ENCODE data around the gene CDKL4.

CDKL4 gene

DNA sequence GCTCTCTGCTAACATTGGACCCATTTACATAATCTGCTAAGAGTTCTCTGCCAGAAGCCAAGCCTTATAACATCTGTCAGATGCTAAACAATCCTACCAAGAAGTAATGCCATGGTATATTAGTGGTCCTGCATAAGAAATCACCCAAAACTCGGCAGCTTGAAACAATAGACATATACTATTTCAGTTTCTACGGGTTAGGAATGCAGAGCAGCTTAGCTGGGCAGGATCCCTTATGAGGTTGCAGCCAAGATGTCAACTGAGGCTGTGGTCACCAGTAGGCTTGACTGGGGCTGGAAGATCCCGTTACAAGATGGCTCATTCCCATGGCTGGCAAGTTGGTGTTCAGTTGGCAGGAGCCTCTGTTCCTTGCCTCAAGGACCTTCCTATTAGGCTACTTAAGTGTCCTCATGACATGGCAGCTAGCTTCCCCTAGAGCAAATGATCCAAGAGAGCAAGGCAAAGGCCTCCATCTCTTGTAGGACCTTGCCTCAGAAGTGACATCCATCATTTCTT lies 97.8 kb downstream of the CDKL4 start:
- TF ChIP-seq CREB1 (IDR thresholded peaks at IDR 0.05; ENCODE audit: low read depth) (no peak), ZBTB7A (IDR thresholded peaks at IDR 0.05; ENCODE audit: low read depth) (no peak), TEAD4 (IDR thresholded peaks at IDR 0.05) (no peak), RAD21 (IDR thresholded peaks at IDR 0.05; ENCODE audit: low read depth) (no peak), CEBPB (IDR thresholded peaks at IDR 0.05) (no peak)

DNA sequence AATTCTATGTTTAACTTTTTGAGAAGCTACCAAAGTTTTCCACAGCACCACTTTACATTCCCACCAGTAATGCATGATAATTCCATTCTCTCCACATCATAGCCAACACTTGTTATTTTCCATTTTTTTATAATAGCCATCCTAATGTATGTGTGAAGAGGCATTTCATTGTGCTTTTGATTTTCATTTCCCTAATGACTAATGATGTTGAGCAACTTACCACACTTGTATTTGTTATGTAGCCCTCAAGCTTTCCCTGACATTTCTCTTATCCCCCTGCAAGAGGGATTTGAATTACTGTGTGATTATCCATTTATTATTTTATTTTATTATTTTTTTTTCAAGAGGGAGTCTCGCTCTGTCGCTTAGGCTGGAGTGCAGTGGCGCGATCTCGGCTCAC lies 99.4 kb downstream of the CDKL4 start:
- TF ChIP-seq, protein P1, sequence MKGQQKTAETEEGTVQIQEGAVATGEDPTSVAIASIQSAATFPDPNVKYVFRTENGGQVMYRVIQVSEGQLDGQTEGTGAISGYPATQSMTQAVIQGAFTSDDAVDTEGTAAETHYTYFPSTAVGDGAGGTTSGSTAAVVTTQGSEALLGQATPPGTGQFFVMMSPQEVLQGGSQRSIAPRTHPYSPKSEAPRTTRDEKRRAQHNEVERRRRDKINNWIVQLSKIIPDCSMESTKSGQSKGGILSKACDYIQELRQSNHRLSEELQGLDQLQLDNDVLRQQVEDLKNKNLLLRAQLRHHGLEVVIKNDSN (IDR thresholded peaks at IDR 0.05) = no peak
- no peak for TF ChIP-seq RAD21 (IDR thresholded peaks at IDR 0.05; ENCODE audit: low read depth)
- TF ChIP-seq EGR1 (IDR thresholded peaks at IDR 0.05) = no peak
- TF ChIP-seq CEBPB (IDR thresholded peaks at IDR 0.05) = no peak
- no peak for TF ChIP-seq FOXM1 (IDR thresholded peaks at IDR 0.05; ENCODE audit: borderline replicate concordance, low read depth)
- no peak for TF ChIP-seq TAF1 (IDR thresholded peaks at IDR 0.05; ENCODE audit: low read depth)
- TF ChIP-seq, protein P2, sequence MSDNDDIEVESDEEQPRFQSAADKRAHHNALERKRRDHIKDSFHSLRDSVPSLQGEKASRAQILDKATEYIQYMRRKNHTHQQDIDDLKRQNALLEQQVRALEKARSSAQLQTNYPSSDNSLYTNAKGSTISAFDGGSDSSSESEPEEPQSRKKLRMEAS (IDR thresholded peaks at IDR 0.05) = no peak
- no peak for TF ChIP-seq ZBTB7A (IDR thresholded peaks at IDR 0.05; ENCODE audit: low read depth)

DNA sequence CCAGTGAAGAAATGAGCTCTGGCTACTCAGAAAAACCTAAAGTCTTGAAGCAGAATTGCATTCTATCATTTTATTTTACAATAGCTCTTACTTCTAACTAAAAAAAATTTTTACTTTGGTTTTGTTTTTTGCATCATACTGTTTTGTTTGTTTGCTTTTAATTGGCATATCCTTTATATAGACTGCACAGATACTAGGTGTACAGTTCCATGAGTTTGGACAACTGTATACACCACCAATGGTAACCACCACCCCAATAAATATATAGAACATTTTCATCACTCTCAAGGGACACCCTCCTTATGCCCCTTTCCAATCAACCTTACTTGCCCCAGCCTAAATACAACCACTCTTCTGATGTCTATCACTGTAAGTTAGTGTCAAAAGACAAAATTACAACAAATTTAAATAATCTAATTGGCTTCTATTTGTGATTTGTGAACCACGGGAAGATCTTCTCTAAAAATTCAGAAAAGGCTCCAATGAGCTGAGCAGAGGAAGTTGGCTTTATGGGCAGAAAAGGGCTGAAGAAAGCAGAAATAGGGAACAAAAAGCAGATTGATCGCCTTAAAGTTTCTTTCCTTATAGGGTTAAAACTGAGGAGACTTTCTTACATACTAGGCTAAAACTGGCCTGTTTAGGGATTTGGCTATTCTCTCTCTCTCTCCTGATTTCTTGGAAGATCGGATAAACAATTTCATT lies 100.7 kb downstream of the CDKL4 start:
- TF ChIP-seq TEAD4 (IDR thresholded peaks at IDR 0.05) (no peak), TAF1 (IDR thresholded peaks at IDR 0.05; ENCODE audit: low read depth) (no peak), FOXM1 (IDR thresholded peaks at IDR 0.05; ENCODE audit: borderline replicate concordance, low read depth) (no peak), CREB1 (IDR thresholded peaks at IDR 0.05; ENCODE audit: low read depth) (no peak), YY1 (IDR thresholded peaks at IDR 0.05; ENCODE audit: low read depth) (no peak), TCF12 (IDR thresholded peaks at IDR 0.05; ENCODE audit: low read depth) (no peak), ZBTB7A (IDR thresholded peaks at IDR 0.05; ENCODE audit: low read depth) (no peak), EGR1 (IDR thresholded peaks at IDR 0.05) (no peak), NFIC (IDR thresholded peaks at IDR 0.05) (no peak), EP300 (IDR thresholded peaks at IDR 0.05; ENCODE audit: borderline replicate concordance) (no peak)
- TF ChIP-seq, protein P1 (IDR thresholded peaks at IDR 0.05) = no peak
- TF ChIP-seq, protein P3, sequence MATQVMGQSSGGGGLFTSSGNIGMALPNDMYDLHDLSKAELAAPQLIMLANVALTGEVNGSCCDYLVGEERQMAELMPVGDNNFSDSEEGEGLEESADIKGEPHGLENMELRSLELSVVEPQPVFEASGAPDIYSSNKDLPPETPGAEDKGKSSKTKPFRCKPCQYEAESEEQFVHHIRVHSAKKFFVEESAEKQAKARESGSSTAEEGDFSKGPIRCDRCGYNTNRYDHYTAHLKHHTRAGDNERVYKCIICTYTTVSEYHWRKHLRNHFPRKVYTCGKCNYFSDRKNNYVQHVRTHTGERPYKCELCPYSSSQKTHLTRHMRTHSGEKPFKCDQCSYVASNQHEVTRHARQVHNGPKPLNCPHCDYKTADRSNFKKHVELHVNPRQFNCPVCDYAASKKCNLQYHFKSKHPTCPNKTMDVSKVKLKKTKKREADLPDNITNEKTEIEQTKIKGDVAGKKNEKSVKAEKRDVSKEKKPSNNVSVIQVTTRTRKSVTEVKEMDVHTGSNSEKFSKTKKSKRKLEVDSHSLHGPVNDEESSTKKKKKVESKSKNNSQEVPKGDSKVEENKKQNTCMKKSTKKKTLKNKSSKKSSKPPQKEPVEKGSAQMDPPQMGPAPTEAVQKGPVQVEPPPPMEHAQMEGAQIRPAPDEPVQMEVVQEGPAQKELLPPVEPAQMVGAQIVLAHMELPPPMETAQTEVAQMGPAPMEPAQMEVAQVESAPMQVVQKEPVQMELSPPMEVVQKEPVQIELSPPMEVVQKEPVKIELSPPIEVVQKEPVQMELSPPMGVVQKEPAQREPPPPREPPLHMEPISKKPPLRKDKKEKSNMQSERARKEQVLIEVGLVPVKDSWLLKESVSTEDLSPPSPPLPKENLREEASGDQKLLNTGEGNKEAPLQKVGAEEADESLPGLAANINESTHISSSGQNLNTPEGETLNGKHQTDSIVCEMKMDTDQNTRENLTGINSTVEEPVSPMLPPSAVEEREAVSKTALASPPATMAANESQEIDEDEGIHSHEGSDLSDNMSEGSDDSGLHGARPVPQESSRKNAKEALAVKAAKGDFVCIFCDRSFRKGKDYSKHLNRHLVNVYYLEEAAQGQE (IDR thresholded peaks at IDR 0.05; ENCODE audit: low read depth) = no peak

DNA sequence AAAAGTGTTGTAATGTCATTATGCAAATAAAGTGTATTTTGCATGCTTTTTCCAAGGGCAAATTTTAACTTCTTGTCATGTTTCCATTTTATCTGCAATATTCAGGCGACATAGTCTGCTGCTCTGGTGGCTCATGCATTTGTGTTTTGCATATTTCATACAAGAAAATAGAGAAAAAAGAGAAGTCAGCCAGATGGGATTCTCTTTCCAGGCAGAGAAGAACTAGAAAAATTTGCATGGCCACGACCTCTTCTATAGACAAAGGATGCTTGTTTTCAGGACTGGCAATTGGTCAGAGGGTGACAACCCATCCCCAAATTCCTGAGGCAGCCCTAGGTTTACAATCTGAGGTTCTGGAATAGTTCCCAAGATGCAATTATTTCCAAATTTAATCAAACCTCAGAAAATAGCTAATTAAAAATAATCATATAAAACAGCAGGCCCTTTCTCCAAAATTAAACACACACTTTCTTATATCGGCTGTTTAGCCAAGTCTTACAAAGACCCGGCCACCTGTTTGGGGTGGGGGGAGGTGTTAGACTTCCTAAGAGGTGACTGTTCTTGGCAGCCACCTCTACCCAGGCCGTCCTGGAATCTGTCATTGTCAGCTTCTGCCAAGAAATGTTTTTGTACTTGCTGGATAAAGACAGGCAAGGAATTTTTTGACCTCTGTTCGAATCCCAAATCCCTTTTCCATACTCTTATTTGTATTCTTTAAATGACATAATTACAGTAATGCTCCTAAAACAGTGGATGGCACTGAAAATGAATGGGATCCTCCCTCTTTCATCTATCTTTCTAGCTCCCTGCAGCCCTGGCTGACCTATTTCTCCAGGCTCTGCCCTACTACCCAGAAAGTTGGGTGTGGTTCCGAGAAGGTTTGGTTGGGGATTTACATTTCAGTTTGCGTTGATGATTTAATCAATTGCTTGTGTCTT lies 102.2 kb downstream of the CDKL4 start:
- TF ChIP-seq, protein P2 (IDR thresholded peaks at IDR 0.05) = no peak
- TF ChIP-seq TAF1 (IDR thresholded peaks at IDR 0.05; ENCODE audit: low read depth) (no peak), NFIC (IDR thresholded peaks at IDR 0.05) (peak; percentile 56)

DNA sequence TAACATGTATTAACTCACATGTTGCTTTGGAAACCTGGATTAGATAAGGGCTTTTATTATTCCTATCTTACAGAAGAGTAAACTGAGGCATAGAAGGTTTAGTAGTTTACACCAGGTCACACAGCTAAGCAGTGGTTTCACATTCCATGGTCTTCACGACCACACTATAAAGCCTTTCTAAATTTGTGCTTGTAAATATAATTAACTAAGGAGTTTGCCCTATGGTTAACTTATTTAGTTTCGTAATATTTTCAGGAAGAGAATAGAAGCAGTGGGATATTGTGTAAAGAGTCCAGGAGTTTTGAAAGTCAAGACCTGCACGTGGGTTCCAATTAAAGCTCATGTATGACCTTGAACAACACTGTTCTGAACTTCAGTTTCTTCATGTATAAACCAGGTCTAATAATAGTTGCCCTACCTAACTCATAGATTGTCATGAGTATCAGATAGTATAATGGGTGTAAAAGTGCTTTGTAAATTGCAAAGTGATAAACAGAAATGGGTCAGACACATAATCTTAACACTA lies 103.4 kb downstream of the CDKL4 start:
- no peak for TF ChIP-seq TEAD4 (IDR thresholded peaks at IDR 0.05)
- TF ChIP-seq FOXM1 (IDR thresholded peaks at IDR 0.05; ENCODE audit: borderline replicate concordance, low read depth) = no peak
- TF ChIP-seq, protein P3 (IDR thresholded peaks at IDR 0.05; ENCODE audit: low read depth) = no peak
- TF ChIP-seq ZBTB7A (IDR thresholded peaks at IDR 0.05; ENCODE audit: low read depth) = no peak
- no peak for TF ChIP-seq EGR1 (IDR thresholded peaks at IDR 0.05)
- no peak for TF ChIP-seq YY1 (IDR thresholded peaks at IDR 0.05; ENCODE audit: low read depth)
- TF ChIP-seq RAD21 (IDR thresholded peaks at IDR 0.05; ENCODE audit: low read depth) = no peak
- TF ChIP-seq, protein P2 (IDR thresholded peaks at IDR 0.05) = no peak
- no peak for TF ChIP-seq EP300 (IDR thresholded peaks at IDR 0.05; ENCODE audit: borderline replicate concordance)
- no peak for TF ChIP-seq TCF12 (IDR thresholded peaks at IDR 0.05; ENCODE audit: low read depth)
- TF ChIP-seq, protein P1 (IDR thresholded peaks at IDR 0.05) = no peak
- no peak for TF ChIP-seq TAF1 (IDR thresholded peaks at IDR 0.05; ENCODE audit: low read depth)
- no peak for TF ChIP-seq NFIC (IDR thresholded peaks at IDR 0.05)
- TF ChIP-seq CEBPB (IDR thresholded peaks at IDR 0.05) = no peak
- no peak for TF ChIP-seq CREB1 (IDR thresholded peaks at IDR 0.05; ENCODE audit: low read depth)
